Measurements from ENCODE around the gene NAP1L1.

GRCh38 chr12:76111209-76111749, 26.8 kb upstream of the NAP1L1 start:
- no peak for TF ChIP-seq CTCF (IDR thresholded peaks at IDR 0.05; ENCODE audit: insufficient read depth, low read length)
- TF ChIP-seq, protein P1, sequence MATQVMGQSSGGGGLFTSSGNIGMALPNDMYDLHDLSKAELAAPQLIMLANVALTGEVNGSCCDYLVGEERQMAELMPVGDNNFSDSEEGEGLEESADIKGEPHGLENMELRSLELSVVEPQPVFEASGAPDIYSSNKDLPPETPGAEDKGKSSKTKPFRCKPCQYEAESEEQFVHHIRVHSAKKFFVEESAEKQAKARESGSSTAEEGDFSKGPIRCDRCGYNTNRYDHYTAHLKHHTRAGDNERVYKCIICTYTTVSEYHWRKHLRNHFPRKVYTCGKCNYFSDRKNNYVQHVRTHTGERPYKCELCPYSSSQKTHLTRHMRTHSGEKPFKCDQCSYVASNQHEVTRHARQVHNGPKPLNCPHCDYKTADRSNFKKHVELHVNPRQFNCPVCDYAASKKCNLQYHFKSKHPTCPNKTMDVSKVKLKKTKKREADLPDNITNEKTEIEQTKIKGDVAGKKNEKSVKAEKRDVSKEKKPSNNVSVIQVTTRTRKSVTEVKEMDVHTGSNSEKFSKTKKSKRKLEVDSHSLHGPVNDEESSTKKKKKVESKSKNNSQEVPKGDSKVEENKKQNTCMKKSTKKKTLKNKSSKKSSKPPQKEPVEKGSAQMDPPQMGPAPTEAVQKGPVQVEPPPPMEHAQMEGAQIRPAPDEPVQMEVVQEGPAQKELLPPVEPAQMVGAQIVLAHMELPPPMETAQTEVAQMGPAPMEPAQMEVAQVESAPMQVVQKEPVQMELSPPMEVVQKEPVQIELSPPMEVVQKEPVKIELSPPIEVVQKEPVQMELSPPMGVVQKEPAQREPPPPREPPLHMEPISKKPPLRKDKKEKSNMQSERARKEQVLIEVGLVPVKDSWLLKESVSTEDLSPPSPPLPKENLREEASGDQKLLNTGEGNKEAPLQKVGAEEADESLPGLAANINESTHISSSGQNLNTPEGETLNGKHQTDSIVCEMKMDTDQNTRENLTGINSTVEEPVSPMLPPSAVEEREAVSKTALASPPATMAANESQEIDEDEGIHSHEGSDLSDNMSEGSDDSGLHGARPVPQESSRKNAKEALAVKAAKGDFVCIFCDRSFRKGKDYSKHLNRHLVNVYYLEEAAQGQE (IDR thresholded peaks at IDR 0.05; ENCODE audit: insufficient replicate concordance, low read depth): no peak
- TF ChIP-seq POLR2AphosphoS5 (IDR thresholded peaks at IDR 0.05; ENCODE audit: low read depth): no peak
